Measurements from ENCODE around the gene FIGNL2.
"Not testable (repeated sequence)": the region's sequence is repeated elsewhere in the genome, so short reads cannot be mapped to it uniquely, and the experiment has no call there.

FIGNL2 gene

GRCh38 chr12:51818086-51818485, 30.4 kb downstream of the FIGNL2 start:
- no peak for DNase-seq (ENCODE audit: low read depth in 2 of 2)

GRCh38 chr12:51817027-51817953, 31.2 kb downstream of the FIGNL2 start:
- no peak for DNase-seq (ENCODE audit: low read depth in 2 of 2)

GRCh38 chr12:51815571-51815970, 32.9 kb downstream of the FIGNL2 start:
- DNase-seq (ENCODE audit: low read depth in 2 of 2), result no peak

- DNase-seq (ENCODE audit: low read depth in 2 of 2), result peak in 1 of 2 donors; percentile 46
Measured at GRCh38 chr12:51814311-51815088, 34.0 kb downstream of the FIGNL2 start.

GRCh38 chr12:51813931-51814310, 34.6 kb downstream of the FIGNL2 start:
- DNase-seq (ENCODE audit: low read depth in 2 of 2), result no peak

- DNase-seq (ENCODE audit: low read depth in 2 of 2), result no peak
Measured at GRCh38 chr12:51812871-51813270, 35.6 kb downstream of the FIGNL2 start.

- DNase-seq (ENCODE audit: low read depth in 2 of 2), result no peak
Measured at GRCh38 chr12:51811203-51812202, 37.0 kb downstream of the FIGNL2 start.

GRCh38 chr12:51809193-51809592, 39.3 kb downstream of the FIGNL2 start:
- DNase-seq (ENCODE audit: low read depth in 2 of 2), result no peak

- DNase-seq (ENCODE audit: low read depth in 2 of 2), result no peak
Measured at GRCh38 chr12:51806896-51807295, 41.6 kb downstream of the FIGNL2 start.

- no peak for DNase-seq (ENCODE audit: low read depth in 2 of 2)
Measured at GRCh38 chr12:51801027-51801426, 47.5 kb downstream of the FIGNL2 start.

GRCh38 chr12:51798501-51798900, 50.0 kb downstream of the FIGNL2 start:
- DNase-seq (ENCODE audit: low read depth in 2 of 2), result no peak

- DNase-seq (ENCODE audit: low read depth in 2 of 2), result not testable (repeated sequence)
Measured at GRCh38 chr12:51798051-51798450, 50.5 kb downstream of the FIGNL2 start.

GRCh38 chr12:51797301-51797700, 51.2 kb downstream of the FIGNL2 start:
- DNase-seq (ENCODE audit: low read depth in 2 of 2), result no peak

- DNase-seq (ENCODE audit: low read depth in 2 of 2), result no peak
Measured at GRCh38 chr12:51793201-51793600, 55.3 kb downstream of the FIGNL2 start.

- no peak for DNase-seq (ENCODE audit: low read depth in 2 of 2)
Measured at GRCh38 chr12:51792417-51792816, 56.1 kb downstream of the FIGNL2 start.

- DNase-seq (ENCODE audit: low read depth in 2 of 2), result no peak
Measured at GRCh38 chr12:51788876-51789275, 59.6 kb downstream of the FIGNL2 start.

GRCh38 chr12:51785906-51786305, 62.6 kb downstream of the FIGNL2 start:
- DNase-seq (ENCODE audit: low read depth in 2 of 2), result no peak

GRCh38 chr12:51784688-51785087, 63.8 kb downstream of the FIGNL2 start:
- DNase-seq (ENCODE audit: low read depth in 2 of 2), result no peak

GRCh38 chr12:51779876-51780275, 68.6 kb downstream of the FIGNL2 start:
- no peak for DNase-seq (ENCODE audit: low read depth in 2 of 2)

GRCh38 chr12:51777973-51778372, 70.5 kb downstream of the FIGNL2 start:
- no peak for DNase-seq (ENCODE audit: low read depth in 2 of 2)

GRCh38 chr12:51777457-51777856, 71.1 kb downstream of the FIGNL2 start:
- DNase-seq (ENCODE audit: low read depth in 2 of 2), result no peak

GRCh38 chr12:51774933-51775332, 73.6 kb downstream of the FIGNL2 start:
- no peak for DNase-seq (ENCODE audit: low read depth in 2 of 2)

Data from stimulated activated CD8-positive, alpha-beta memory T cell treated with anti-CD3 and anti-CD28 coated beads, Interleukin-15, amount 100 ng/mL, for 4 hours (primary cell).